AML-193 (cell line): ENCODE data around the gene ITGAV.
A peak's percentile ranks its signal among the peaks of the same experiment; 100 is the strongest.

Source experiments
- DNase-seq, 2 experiments: peaks; one replicate each; lab custom pipeline; 2025; lab: John Stamatoyannopoulos, UW

Gene ITGAV

GRCh38 chr2:186575302-186575701, 14.6 kb upstream of the ITGAV start:
- peak; percentile 55 to 63 for DNase-seq

GRCh38 chr2:186575856-186576255, 14.0 kb upstream of the ITGAV start:
- no peak for DNase-seq

GRCh38 chr2:186576614-186577013, 13.2 kb upstream of the ITGAV start:
- DNase-seq: no peak

GRCh38 chr2:186582698-186583097, 7.2 kb upstream of the ITGAV start:
- DNase-seq: no peak

- no peak for DNase-seq
Measured at GRCh38 chr2:186584053-186584452, 5.8 kb upstream of the ITGAV start.

- no peak for DNase-seq
Measured at GRCh38 chr2:186588421-186588820, 1.4 kb upstream of the ITGAV start.

- no peak for DNase-seq
Measured at GRCh38 chr2:186588940-186589611, 780 bp upstream of the ITGAV start.

GRCh38 chr2:186590350-186590758, 498 bp downstream of the ITGAV start:
- no peak for DNase-seq

- no peak for DNase-seq
Measured at GRCh38 chr2:186590759-186591505, 1.1 kb downstream of the ITGAV start.

- DNase-seq: no peak
Measured at GRCh38 chr2:186591506-186591890, 1.6 kb downstream of the ITGAV start.

GRCh38 chr2:186592137-186592875, 2.5 kb downstream of the ITGAV start:
- no peak for DNase-seq

GRCh38 chr2:186593523-186593922, 3.7 kb downstream of the ITGAV start:
- DNase-seq: peak; percentile 11 to 15

GRCh38 chr2:186594001-186594722, 4.3 kb downstream of the ITGAV start:
- no peak for DNase-seq

GRCh38 chr2:186595219-186595618, 5.4 kb downstream of the ITGAV start:
- DNase-seq: no peak

- no peak for DNase-seq
Measured at GRCh38 chr2:186599186-186599778, 9.4 kb downstream of the ITGAV start.

- no peak for DNase-seq
Measured at GRCh38 chr2:186603286-186603685, 13.4 kb downstream of the ITGAV start.

GRCh38 chr2:186605041-186605440, 15.2 kb downstream of the ITGAV start:
- no peak for DNase-seq

- DNase-seq: no peak
Measured at GRCh38 chr2:186607660-186608324, 17.9 kb downstream of the ITGAV start.

GRCh38 chr2:186610785-186611184, 20.9 kb downstream of the ITGAV start:
- DNase-seq: no peak

GRCh38 chr2:186611526-186611925, 21.7 kb downstream of the ITGAV start:
- no peak for DNase-seq

- DNase-seq: no peak
Measured at GRCh38 chr2:186612026-186612425, 22.2 kb downstream of the ITGAV start.
